GM13976 (cell line): ENCODE data around the gene MYOG.

Experiments used
- DNase-seq: peaks from one replicate; pipeline ENCODE4 v3.0.0; 2012; ENCODE audit warnings: low spot score
- in situ Hi-C: fragments of 300-500 bp; cut with MboI; formaldehyde crosslinking; loops from one replicate; pipeline ENCODE4 v1.12.0; 2022; ENCODE audit warnings: low sequenced_read_pairs, mixed read lengths, inconsistent platforms; ENCODE audit not compliant: unreplicated experiment
- TF ChIP-seq, protein P1 (sequence below): IDR thresholded peaks from 2 replicates; pipeline ENCODE4 v1.5.1; 2012; ENCODE audit warnings: borderline replicate concordance, mild to moderate bottlenecking; ENCODE audit not compliant: insufficient read depth; ENCODE audit errors: extremely low read depth, missing control alignments, control extremely low read depth

MYOG gene

DNA sequence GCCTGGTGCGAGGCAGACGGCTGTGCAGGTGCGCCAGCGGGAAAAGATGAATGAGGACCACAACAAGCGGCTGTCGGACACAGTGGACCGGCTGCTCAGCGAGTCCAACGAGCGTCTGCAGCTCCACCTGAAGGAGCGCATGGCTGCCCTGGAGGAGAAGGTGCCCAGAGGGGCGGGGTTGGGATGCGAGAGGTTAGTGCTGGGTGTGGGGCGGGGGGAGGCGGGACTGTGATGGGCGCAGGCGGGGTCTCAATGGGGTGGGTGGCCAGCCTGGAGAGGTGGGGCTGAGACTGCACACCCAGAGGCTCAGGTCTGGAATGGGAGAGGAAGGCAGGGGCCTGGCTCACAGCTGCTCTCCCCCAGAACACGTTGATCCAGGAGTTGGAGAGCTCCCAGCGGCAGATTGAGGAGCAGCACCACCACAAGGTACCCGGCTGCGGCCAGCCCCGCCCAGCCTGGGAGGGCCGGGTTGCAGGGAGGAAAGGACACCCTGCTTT lies 37.2 kb downstream of the MYOG start:
- in situ Hi-C loops = no loop called here
- DNase-seq = no peak
- TF ChIP-seq, protein P1, sequence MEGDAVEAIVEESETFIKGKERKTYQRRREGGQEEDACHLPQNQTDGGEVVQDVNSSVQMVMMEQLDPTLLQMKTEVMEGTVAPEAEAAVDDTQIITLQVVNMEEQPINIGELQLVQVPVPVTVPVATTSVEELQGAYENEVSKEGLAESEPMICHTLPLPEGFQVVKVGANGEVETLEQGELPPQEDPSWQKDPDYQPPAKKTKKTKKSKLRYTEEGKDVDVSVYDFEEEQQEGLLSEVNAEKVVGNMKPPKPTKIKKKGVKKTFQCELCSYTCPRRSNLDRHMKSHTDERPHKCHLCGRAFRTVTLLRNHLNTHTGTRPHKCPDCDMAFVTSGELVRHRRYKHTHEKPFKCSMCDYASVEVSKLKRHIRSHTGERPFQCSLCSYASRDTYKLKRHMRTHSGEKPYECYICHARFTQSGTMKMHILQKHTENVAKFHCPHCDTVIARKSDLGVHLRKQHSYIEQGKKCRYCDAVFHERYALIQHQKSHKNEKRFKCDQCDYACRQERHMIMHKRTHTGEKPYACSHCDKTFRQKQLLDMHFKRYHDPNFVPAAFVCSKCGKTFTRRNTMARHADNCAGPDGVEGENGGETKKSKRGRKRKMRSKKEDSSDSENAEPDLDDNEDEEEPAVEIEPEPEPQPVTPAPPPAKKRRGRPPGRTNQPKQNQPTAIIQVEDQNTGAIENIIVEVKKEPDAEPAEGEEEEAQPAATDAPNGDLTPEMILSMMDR = no peak

DNA sequence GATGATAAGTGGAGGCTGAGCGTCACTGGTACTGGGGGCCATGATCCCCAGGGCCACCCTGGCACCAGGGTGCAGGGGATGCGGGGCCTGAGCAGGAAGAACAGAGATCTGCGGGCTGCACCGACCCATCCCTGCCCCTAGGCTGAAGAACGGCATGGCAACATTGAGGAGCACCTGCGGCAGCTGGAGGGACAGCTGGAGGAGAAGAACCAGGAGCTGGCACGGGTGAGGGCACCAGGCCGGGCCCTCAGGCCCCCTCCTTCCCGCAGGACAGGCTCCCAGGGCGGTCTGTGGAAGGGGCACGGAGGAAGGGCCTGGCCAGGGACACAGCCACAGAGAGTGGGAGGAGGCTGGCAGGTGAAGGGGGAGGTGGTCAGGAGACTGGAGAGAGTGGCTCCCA lies 37.7 kb downstream of the MYOG start:
- no peak for DNase-seq
- in situ Hi-C loops = no loop called here

DNA sequence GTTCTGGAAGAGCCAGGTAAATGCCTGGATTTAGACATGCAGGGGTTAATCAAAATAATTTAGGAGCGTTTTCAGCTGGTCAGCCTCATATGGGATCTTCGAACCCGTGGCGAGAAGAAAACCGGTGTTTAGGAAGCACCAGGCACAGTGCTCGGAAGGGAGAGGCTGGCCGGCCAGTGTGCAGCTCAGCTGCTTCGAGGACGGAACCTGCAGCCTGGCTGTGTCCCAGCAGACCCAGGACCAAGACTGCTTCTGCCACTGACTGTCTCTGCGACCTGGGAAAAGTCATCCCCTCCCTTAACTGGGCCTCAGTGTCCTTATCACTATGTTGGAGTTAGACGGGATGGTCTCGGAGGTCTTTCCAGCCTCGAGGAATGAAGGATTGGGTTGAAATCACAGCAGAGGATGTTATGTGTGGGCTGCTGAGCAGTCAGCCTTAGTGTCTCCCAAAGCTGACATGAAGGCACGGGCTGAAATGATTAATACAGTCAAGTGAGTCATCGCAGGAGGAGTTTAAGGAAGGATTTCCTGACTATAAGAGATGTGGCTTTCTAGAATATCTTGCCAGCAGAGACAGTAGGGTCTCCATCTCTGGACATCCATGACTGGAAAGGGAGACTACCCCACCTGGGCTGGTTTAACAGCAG lies 38.7 kb downstream of the MYOG start:
- TF ChIP-seq, protein P1 = no peak
- in situ Hi-C loops = no loop called here
- no peak for DNase-seq

More for the DNA sequence above, 37.7 kb downstream of the MYOG start:
- TF ChIP-seq, protein P1 = no peak

DNA sequence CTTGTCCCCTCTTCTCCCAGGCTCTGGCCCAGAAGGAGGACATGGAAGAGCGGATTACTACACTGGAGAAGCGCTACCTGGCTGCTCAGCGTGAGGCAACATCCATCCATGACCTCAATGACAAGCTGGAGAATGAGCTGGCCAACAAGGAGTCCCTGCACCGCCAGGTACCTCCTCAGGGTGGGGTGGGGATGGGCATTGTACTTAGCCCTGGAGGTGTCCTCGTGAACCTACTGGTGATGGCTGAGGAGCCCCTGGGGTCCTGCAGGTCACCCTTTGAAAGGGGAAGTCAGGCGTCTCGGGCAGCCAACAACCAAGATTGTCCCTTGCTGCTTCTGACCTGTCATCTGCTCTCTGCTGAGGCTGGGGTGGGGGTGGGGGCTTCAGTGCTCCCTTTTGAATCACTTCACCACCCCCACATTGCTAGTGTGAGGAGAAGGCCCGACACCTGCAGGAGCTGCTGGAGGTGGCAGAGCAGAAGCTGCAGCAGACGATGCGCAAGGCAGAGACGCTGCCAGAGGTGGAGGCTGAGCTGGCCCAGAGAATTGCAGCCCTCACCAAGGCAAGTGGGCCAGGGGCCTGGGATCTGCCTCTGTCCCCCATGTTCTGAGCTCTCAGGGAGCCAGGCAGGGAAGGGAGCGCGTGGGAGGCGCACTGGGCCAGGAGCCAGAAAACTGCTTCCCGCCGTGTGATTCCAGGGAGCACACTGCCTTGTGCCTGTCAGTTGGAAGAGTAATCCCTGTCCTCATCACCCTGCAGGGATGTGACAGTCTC lies 39.8 kb downstream of the MYOG start:
- TF ChIP-seq, protein P1 = no peak
- DNase-seq = no peak
- in situ Hi-C loops = no loop called here

DNA sequence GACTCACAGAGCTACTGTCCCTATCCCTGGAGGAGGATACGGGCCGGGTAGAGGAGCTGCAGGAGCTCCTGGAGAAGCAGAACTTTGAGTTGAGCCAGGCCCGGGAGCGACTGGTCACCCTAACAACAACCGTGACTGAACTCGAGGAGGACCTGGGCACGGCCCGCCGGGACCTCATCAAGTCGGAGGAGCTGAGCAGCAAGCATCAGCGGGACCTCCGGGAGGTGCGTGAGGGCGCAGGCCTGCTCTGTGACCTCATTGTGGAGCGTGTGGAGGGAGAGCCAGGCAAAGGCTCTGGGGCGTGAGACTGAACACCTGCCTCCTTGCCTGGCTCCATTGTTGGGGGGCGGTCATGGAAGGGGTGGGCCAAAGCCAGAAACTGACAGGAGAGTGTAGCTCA lies 40.5 kb downstream of the MYOG start:
- no peak for DNase-seq
- in situ Hi-C loops = no loop called here
- TF ChIP-seq, protein P1 = no peak

DNA sequence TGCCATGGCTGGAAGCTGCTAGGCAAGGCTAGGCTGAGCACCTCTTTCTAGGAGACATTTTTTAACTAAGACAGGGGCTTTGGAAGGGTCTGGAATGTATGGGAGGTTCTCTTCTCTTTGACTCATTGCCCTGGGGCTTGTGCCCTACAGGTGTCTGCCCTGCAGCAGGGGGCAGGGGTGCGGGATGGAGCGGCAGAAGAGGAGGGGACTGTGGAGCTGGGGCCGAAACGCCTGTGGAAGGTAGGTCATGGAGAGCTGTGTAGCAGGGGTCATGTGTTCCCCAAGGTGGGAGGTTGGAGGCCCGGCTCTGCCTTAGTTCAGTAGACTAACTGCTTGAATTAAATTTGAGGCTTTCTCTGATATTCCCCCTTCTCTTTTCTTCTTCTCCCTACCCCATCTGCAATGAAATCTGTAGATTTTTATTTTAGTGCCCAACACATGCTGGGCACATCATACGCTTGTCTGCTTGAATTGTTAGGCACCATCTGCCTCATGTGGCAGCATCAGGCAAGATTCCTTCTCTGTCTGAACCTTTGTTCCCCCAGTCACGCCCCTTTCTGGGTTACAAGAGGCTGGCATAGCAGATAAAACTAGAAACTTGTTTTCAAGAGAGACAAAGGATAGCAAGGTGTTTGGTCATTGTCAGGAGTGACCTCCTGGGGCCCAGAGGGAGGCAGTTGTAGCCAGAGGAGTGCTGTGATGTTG lies 41.1 kb downstream of the MYOG start:
- DNase-seq = no peak
- TF ChIP-seq, protein P1 = no peak
- in situ Hi-C loops = loop anchor here (5.0 kb wide), 1 partner anchor 173 kb away; no protein-coding TSS in a partner anchor
